Right kidney (tissue), 1 donor: ENCODE results near the gene FAM222B.
A peak's percentile ranks its signal among the peaks of the same experiment; 100 is the strongest.
"Not testable (repeated sequence)": the region's sequence is repeated elsewhere in the genome, so short reads cannot be mapped to it uniquely, and the experiment has no call there.

Experiments used
- DNase-seq: peaks from one replicate; pipeline ENCODE4 v3.0.0-alpha.2; 2016

FAM222B gene

GRCh38 chr17:28728364-28729200 lies 114.0 kb downstream of the FAM222B start, which contains the start of gene NEK8:
NEK8 (plus strand) TSS chr17:28728788; CDS start chr17:28728814, 26 bp downstream.
- peak; percentile 98 for DNase-seq

GRCh38 chr17:28726627-28727491 lies 115.7 kb downstream of the FAM222B start:
- peak; percentile 96 for DNase-seq

- no peak for DNase-seq
Observed at GRCh38 chr17:28726226-28726626, 116.4 kb downstream of the FAM222B start, which contains the start of gene TLCD1. TLCD1 (minus strand) TSS chr17:28726233; CDS start chr17:28726097, 136 bp downstream.

GRCh38 chr17:28725660-28726225 lies 116.8 kb downstream of the FAM222B start:
- peak; percentile 86 for DNase-seq

GRCh38 chr17:28725166-28725659 lies 117.4 kb downstream of the FAM222B start:
- DNase-seq = peak; percentile 33

GRCh38 chr17:28724500-28725165 lies 118.0 kb downstream of the FAM222B start:
- DNase-seq = no peak

DNA sequence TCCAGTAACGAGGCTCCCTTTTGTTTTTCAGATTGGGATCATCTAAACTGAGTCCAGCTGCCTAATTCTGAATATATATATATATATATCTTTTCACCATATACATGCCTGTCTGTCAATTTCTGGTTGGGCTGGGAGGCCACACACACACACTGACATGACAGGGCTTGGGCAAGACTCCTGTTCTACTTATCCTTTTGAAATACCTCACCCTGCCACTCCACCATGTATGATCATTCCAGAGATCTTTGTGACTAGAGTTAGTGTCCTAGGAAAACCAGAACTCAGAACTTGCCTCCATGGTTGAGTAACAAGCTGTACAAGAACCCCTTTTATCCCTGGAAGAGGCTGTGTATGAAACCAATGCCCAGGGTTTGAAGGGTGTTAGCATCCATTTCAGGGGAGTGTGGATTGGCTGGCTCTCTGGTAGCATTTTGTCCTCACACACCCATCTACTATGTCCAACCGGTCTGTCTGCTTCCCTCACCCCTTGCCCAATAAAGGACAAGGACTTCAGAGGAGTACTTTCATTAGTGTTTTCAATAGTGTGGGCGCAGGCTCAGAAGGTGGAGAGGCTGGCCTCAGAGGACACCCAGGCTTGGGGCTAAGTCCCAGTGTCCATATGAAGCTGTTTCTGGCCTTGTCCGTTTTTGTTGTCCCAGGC lies 118.6 kb downstream of the FAM222B start:
- not testable (repeated sequence) for DNase-seq

GRCh38 chr17:28723159-28723835 lies 119.3 kb downstream of the FAM222B start:
- DNase-seq = no peak

DNA sequence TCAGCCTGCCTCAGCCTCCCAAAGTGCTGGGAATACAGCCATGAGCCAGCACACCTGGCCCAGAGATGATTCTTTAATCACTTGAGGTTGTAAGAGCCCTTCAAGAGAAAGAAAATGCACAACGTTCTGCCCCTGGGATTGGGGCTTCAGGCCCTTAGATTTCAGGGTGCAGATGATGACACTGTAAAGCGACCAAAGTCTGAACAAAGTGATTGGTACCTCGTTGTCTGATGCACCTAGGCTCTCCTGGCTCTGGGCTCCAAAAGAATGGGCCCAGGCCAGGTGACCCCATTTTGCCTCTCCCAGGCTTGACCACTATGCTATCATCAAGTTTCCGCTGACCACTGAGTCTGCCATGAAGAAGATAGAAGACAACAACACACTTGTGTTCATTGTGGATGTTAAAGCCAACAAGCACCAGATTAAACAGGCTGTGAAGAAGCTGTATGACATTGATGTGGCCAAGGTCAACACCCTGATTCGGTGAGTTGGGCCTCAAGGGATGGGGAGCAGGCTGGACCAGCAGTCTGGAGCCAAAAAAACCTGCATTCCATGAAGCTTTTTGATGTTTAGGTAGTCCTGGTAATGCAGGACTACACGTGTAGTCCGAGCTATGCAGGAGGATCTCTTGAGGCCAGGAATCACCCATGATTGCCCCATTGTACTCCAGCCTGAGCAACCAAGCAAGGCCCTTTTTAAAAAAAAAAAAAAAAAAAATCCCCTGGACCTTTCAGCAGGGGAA lies 120.0 kb downstream of the FAM222B start:
- no peak for DNase-seq

DNA sequence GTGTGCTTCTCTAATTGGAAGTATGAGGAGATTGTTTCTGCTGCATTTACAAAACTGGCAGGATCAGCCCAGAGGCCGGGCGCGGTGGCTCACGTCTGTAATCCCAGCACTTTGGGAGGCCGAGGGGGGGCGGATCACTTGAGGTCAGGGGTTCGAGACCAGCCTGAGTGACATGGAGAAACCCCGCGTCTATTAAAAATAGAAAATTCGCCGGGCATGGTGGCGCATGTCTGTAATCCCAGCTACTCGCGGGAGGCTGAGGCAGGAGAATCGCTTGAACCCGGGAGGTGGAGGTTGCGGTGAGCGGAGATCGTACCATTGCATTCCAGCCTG lies 121.6 kb downstream of the FAM222B start:
- not testable (repeated sequence) for DNase-seq

DNA sequence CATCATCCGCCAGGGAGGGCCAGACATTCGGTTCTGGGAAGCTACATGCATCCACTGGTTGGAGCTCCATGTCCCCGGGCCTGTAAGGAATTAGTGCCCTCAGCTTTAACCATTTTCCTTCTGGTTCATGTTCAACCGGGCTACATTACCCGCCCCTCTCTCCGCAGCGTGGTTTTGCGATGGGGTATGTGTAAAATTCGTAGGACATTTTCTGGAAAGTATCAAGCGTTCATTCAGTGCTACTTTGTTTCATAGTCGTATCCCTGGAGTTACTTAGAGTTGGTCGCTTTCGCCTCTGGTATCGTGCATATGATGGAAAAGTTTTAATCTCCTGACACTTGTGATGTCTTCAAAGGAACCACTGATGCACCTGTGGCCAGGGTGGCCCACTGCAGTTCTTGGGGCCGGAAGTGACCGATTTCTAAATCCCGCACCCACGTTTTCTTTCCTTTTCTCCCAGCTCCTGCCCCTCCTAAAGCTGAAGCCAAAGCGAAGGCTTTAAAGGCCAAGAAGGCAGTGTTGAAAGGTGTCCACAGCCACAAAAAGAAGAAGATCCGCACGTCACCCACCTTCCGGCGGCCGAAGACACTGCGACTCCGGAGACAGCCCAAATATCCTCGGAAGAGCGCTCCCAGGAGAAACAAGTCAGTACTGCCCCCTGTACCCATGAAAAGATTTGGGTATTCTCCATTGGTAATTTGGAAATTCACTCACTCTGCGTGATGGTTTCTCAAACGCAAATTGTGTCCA lies 122.2 kb downstream of the FAM222B start:
- DNase-seq = no peak

GRCh38 chr17:28719021-28719433 lies 123.6 kb downstream of the FAM222B start:
- no peak for DNase-seq

DNA sequence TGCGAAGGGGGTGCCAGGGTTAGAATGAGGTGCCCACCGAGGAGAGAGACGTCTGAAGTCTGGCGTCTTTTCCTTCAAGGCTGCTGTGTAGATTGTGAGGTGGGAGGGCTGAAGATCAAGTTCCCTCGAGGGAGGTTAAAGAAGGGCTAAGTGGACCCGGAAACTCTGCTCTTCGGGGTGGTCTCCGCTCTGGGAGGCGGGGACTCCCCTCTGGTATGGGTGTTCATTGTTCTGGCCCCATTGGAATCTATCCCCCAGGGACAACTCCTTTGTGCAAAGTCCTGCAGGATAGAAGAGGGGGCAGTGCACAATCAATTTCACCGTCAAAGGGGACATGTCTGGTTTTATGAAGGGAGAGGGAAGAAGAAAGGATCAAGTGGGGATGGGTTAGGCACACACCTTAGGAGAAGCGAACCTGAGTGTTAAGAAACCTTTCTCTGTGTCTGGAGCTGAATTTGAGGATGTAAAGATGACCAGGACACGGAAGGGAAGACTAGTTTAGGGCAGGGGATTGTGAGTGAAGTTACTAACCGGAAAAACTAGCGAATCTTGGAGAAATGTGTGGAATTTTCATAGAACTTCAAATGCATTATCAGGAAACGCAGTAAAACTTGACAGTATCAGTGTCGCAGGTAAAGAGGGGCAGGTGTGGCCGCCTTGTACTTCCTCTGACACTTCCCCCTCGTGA lies 124.1 kb downstream of the FAM222B start:
- no peak for DNase-seq

GRCh38 chr17:28717578-28718332 lies 124.8 kb downstream of the FAM222B start, which contains the start of gene RAB34:
RAB34 (minus strand) TSS chr17:28717868; CDS start chr17:28717266, 602 bp downstream.
- peak; percentile 95 for DNase-seq

DNA sequence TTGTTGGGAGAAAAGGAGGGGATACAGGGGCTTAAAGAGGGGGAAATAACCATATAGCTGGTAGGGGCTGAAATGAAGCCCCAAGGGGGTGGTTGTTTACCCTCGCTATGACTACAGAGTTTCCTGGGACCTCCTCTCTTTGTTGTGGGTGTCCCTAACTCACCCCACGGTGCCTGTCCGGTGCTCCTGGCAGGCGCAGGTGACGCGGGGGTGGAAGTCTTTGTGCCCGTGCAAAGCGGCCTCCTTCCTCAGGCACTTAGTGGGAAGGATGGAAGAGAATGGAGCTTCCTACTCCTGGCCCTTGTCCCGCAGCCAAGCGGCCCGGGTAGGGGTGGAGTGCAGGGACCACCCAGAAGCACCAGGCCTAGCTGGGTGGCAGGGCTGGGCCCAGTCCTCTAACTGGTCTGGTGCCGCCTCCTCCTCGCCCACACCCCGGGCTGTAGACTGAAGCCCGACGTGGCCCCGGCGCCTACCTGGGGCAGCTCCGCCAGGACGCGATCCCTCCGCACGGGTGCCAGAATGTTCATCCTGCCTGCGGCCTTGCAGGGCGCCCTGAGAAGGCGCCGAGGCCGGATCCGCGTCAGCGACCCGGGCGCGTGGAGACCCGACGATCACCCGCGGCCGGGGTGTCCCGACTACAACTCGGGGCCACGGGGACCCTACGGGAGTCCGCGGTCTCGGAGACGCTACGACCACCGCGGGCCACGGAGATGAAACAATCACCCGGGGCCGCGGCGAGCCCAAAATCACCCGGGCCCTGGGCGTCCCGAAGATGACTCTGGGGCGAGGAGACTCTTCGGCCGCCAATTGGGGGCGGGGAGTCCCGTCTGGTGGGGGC lies 125.6 kb downstream of the FAM222B start:
- peak; percentile 86 for DNase-seq

- no peak for DNase-seq
Observed at GRCh38 chr17:28715217-28715616, 127.4 kb downstream of the FAM222B start.

GRCh38 chr17:28714281-28714680 lies 128.3 kb downstream of the FAM222B start:
- no peak for DNase-seq
